Osteocyte (in vitro differentiated cells): ENCODE results near the gene PDPK1. TPM values are rescaled to one million over a fixed set of nuclear protein-coding genes. Genes with fewer than 3 reads are reported as not detected.
A peak's percentile ranks its signal among the peaks of the same experiment; 100 is the strongest.

Source experiments
- DNase-seq: peaks from one replicate; pipeline ENCODE4 v3.0.0; 2021; ENCODE audit warnings: mixed read lengths; ENCODE audit not compliant: unreplicated experiment; ENCODE audit errors: extremely low spot score
- H3K27ac Mint-ChIP-seq: one replicate; pipeline ENCODE4 v1.8.0; 2021; ENCODE audit warnings: mild to moderate bottlenecking, mixed read lengths; ENCODE audit not compliant: unreplicated experiment
- H3K27me3 Mint-ChIP-seq: one replicate; pipeline ENCODE4 v1.8.0; 2021; ENCODE audit warnings: mixed read lengths; ENCODE audit not compliant: unreplicated experiment
- H3K36me3 Mint-ChIP-seq: one replicate; pipeline ENCODE4 v1.8.0; 2021; ENCODE audit warnings: mixed read lengths; ENCODE audit not compliant: unreplicated experiment
- H3K4me1 Mint-ChIP-seq: one replicate; pipeline ENCODE4 v1.8.0; 2021; ENCODE audit warnings: mixed read lengths; ENCODE audit not compliant: unreplicated experiment
- H3K4me3 Mint-ChIP-seq: one replicate; pipeline ENCODE4 v1.8.0; 2021; ENCODE audit warnings: mild to moderate bottlenecking, moderate library complexity, mixed read lengths; ENCODE audit not compliant: unreplicated experiment
- H3K9me3 Mint-ChIP-seq: one replicate; pipeline ENCODE4 v1.8.0; 2021; ENCODE audit warnings: mixed read lengths; ENCODE audit not compliant: unreplicated experiment
- total RNA-seq: library from RNA; stranded (reverse); gene quantifications from 2 replicates; pipeline ENCODE4 v1.2.1, GENCODE V29; 2021
- TF ChIP-seq, protein P1 (sequence below): fragments of 200-600 bp; sonication (generic); IDR thresholded peaks from 2 replicates; pipeline ENCODE4 v1.5.0; 2021; ENCODE audit warnings: antibody characterized with exemption, mild to moderate bottlenecking, moderate library complexity

PDPK1 gene
- total RNA-seq, 1 donor from 2014 or later = 45.8 TPM

DNA sequence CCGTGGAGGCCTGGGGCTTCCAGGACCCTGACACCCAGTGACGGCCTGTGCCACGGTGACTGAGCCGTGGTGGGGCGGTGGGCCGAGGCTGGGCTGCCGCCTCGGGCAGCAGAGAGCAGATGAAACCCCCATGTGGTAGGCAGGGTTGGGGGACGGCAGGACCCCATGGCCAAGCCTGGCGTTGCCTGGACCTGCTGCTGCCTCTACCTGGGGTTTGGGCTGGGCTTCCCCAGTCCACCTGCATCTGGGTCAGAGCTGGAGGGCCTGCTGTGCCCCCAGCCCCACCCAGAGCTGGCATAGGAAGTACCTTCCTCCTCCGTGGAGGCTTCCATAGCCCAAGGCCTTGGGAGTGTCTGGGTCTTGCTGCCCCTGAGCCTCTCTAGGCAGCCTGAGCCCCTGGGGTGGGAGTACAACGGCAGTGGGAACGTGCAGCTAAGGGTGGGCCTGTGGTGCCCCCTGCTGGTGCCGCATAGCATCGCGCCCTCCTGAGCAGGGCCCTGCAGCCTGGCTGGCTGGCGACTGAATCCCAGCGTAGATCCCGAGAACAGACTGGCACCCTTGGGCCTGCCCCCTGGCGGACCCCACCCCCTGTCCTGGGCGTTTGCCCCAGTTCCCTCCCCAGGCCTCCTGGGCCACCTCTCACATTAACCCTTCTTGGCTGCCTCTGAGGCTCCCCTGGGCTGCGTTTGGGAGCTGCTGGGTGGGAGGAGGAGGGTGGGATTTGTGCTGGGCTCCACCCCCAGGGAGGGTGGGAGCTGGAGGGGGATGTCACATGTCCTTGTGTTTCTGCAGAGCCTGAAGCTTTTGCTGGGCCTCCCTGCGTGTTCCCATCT, 36.7 kb upstream of the PDPK1 start:
- Mint-ChIP-seq H3K27ac (no peak overlapping the region), H3K27me3 (no peaks in the 10 kb centered on the region)

DNA sequence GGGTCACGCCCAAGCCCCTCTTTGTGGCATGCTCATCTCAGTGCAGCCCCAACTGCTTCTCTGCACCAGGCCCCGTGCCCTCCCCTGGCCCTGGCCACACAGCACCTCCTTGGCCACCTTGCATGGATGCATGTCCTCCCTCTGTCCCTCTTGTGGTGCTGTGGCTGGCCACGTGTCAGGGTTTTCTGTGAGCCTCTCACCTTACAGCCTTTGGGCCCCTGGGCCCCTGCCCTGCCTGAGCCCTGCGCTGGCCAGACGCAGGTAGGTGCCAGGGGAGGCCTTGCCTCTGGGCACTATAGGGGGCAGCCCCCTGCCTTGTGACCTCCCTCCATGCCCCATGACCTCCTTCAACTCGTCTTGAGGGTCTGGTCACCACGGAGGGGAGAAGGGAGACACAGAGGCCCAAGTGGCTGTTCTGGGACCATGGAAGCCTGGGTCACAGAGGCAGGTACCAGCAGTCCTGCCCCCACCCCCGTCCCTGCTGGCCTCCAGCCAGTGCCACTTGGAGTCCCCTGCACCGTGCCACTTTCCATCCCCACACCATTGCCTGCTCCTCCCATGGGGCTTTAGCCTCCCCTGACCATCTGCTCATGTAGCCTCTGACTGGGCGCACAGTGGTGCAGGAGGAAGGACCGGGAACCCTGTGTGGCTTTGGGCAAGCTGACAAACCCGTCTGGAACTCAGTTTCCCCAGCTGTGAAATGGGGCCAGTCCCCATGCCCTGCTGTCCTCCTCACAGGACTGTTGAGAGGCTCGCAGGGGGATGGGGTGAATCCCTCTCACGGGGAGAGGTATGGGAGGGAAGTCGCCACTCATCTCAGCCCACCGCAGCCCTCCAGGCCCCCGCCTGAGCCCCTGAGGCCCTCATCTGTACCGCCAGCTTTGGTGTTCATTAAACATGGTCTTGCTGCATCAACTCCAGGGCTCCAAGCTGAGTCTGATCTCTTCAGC, 35.6 kb upstream of the PDPK1 start:
- H3K36me3 Mint-ChIP-seq = peaks cover 5% of the 10 kb centered on the region
- H3K4me1 Mint-ChIP-seq = peaks cover 18% of the 10 kb centered on the region
- no peaks in the 10 kb centered on the region for H3K27me3 Mint-ChIP-seq
- no peak for DNase-seq
- H3K4me3 Mint-ChIP-seq = no peak overlapping the region
- TF ChIP-seq, protein P1, sequence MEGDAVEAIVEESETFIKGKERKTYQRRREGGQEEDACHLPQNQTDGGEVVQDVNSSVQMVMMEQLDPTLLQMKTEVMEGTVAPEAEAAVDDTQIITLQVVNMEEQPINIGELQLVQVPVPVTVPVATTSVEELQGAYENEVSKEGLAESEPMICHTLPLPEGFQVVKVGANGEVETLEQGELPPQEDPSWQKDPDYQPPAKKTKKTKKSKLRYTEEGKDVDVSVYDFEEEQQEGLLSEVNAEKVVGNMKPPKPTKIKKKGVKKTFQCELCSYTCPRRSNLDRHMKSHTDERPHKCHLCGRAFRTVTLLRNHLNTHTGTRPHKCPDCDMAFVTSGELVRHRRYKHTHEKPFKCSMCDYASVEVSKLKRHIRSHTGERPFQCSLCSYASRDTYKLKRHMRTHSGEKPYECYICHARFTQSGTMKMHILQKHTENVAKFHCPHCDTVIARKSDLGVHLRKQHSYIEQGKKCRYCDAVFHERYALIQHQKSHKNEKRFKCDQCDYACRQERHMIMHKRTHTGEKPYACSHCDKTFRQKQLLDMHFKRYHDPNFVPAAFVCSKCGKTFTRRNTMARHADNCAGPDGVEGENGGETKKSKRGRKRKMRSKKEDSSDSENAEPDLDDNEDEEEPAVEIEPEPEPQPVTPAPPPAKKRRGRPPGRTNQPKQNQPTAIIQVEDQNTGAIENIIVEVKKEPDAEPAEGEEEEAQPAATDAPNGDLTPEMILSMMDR = no peak
- no peaks in the 10 kb centered on the region for H3K9me3 Mint-ChIP-seq
- H3K27ac Mint-ChIP-seq = peak overlapping the region; percentile 27

More for the DNA sequence above, 36.7 kb upstream of the PDPK1 start:
- Mint-ChIP-seq H3K9me3 (no peaks in the 10 kb centered on the region), H3K36me3 (peaks cover 9% of the 10 kb centered on the region), H3K4me1 (peaks cover 18% of the 10 kb centered on the region), H3K4me3 (no peak overlapping the region)
- peak; percentile 95 for DNase-seq
- TF ChIP-seq, protein P1 = peak; percentile 99

GRCh38 chr16:2505695-2506094, 32.1 kb upstream of the PDPK1 start:
- Mint-ChIP-seq H3K9me3 (no peaks in the 10 kb centered on the region), H3K36me3 (no peaks in the 10 kb centered on the region), H3K27ac (no peak overlapping the region), H3K27me3 (no peaks in the 10 kb centered on the region), H3K4me3 (no peak overlapping the region), H3K4me1 (peaks cover 13% of the 10 kb centered on the region)
- no peak for DNase-seq
- TF ChIP-seq, protein P1 = no peak

- Mint-ChIP-seq H3K36me3 (no peaks in the 10 kb centered on the region), H3K4me1 (peaks cover 8% of the 10 kb centered on the region), H3K4me3 (no peak overlapping the region), H3K27ac (no peak overlapping the region), H3K9me3 (no peaks in the 10 kb centered on the region), H3K27me3 (no peaks in the 10 kb centered on the region)
- TF ChIP-seq, protein P1 = no peak
- DNase-seq = no peak
Observed at GRCh38 chr16:2507052-2507659, 30.7 kb upstream of the PDPK1 start.
